Ascending aorta (tissue), 2 donors: ENCODE results near the gene TMEM134. TPM values are rescaled to one million over a fixed set of nuclear protein-coding genes. Genes with fewer than 3 reads are reported as not detected.

Source experiments
- DNase-seq, 2 donors: peaks; one replicate each; pipeline ENCODE4 v3.0.0-alpha.2; 2019; ENCODE audit warnings: low spot score in 2 of 2
- H3K27ac ChIP-seq, 2 donors: fragments of 200-600 bp; sonication (generic); one replicate each; pipeline ENCODE4 v1.5.1; 2016 to 2017; ENCODE audit warnings: mild to moderate bottlenecking in 1 of 2
- H3K27me3 ChIP-seq: fragments of 200-600 bp; sonication (generic); one replicate; pipeline ENCODE4 v1.5.1; 2017
- H3K36me3 ChIP-seq, 2 donors: fragments of 200-600 bp; sonication (generic); one replicate each; pipeline ENCODE4 v1.5.1; 2016
- H3K4me1 ChIP-seq, 2 donors: fragments of 200-600 bp; sonication (generic); one replicate each; pipeline ENCODE4 v1.5.1; 2016 to 2017; ENCODE audit warnings: mild to moderate bottlenecking in 1 of 2
- H3K4me3 ChIP-seq, 2 donors: fragments of 200-600 bp; sonication (generic); one replicate each; pipeline ENCODE4 v1.5.1; 2016 to 2017; ENCODE audit warnings: mild to moderate bottlenecking in 1 of 2
- H3K9me3 ChIP-seq, 2 donors: fragments of 200-600 bp; sonication (generic); one replicate each; pipeline ENCODE4 v1.5.1; 2016
- intact Hi-C: fragments of 100-400 bp; cut with DNase I; formaldehyde crosslinking; loops from one replicate; pipeline ENCODE4 v1.15.1; 2023
- total RNA-seq: library from RNA; depleted of rRNA; stranded (reverse); fragments of >200 nt; gene quantifications from one replicate; pipeline ENCODE4 v1.1.0, GENCODE V29; 2016
- TF ChIP-seq, protein P1 (sequence below), 3 experiments: fragments of 200-600 bp in 2 of 3; fragments of 450-650 bp in 1 of 3; sonication (generic) in 2 of 3; IDR thresholded peaks; one replicate each; pipeline ENCODE4 v1.5.1; 2016 to 2019; ENCODE audit warnings: antibody characterized with exemption in 3 of 3, mild to moderate bottlenecking in 1 of 3, moderate library complexity in 1 of 3

The TMEM134 gene
- total RNA-seq, 1 donor from 2014 or later: 189 TPM

DNA sequence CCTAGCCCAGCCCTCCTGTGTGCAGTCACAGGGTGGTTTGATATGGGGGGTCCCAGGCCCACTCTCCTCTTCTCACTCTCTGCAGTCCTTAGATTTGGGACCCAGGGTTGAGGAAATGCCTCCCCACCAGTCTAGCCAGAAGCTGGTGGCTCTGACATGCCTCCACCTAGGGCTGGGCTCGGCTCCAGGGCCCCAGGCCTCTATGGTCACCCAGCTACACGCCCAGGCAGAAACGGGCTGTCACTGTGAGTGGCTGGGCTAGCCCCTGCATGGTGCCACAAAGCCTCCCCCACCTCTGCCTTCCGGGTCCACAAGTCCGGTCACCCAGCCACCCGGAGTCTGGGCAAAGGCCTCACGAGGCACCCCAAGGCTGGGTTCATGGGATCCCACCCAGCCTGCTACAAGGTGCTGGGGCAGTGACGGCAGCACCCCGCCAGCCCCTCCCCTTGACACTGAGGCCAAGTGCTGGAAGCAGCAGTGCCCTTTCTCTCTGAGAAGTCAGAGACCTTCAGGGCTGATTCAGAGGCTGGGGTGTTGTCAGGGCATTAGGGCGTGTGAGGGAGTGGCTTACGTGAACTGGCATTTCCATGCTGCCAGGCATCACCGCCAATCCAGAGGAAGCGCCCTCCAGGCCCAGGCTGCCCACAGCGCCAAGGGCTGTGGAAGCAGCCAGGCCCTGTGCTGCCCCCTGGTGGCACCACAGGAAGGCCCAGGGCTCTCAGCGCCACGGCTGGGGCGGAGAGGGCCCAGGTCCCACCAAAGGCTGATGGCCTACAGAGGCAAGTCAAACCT is 36.8 kb upstream of the TMEM134 start:
- H3K4me3 ChIP-seq: peak overlapping the region; percentile 71 to 79
- intact Hi-C loops: loop anchor here (1.0 to 10.0 kb wide), 7 partner anchors 23 to 391 kb away; partner anchors contain the start of genes AIP, GRK2, KDM2A and POLD4
- no peaks in the 10 kb centered on the region for H3K9me3 ChIP-seq
- H3K4me1 ChIP-seq: peaks cover 16 to 27% of the 10 kb centered on the region in 2 donors
- H3K27me3 ChIP-seq: no peaks in the 10 kb centered on the region
- TF ChIP-seq, protein P1, sequence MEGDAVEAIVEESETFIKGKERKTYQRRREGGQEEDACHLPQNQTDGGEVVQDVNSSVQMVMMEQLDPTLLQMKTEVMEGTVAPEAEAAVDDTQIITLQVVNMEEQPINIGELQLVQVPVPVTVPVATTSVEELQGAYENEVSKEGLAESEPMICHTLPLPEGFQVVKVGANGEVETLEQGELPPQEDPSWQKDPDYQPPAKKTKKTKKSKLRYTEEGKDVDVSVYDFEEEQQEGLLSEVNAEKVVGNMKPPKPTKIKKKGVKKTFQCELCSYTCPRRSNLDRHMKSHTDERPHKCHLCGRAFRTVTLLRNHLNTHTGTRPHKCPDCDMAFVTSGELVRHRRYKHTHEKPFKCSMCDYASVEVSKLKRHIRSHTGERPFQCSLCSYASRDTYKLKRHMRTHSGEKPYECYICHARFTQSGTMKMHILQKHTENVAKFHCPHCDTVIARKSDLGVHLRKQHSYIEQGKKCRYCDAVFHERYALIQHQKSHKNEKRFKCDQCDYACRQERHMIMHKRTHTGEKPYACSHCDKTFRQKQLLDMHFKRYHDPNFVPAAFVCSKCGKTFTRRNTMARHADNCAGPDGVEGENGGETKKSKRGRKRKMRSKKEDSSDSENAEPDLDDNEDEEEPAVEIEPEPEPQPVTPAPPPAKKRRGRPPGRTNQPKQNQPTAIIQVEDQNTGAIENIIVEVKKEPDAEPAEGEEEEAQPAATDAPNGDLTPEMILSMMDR (IDR thresholded peaks at IDR 0.05): peak; percentile 95 to 97 (median 96)
- peak; percentile 91 to 98 for DNase-seq
- H3K27ac ChIP-seq: peak overlapping the region; percentile 95 to 96
- peaks cover 0 to 13% of the 10 kb centered on the region in 2 donors for H3K36me3 ChIP-seq

DNA sequence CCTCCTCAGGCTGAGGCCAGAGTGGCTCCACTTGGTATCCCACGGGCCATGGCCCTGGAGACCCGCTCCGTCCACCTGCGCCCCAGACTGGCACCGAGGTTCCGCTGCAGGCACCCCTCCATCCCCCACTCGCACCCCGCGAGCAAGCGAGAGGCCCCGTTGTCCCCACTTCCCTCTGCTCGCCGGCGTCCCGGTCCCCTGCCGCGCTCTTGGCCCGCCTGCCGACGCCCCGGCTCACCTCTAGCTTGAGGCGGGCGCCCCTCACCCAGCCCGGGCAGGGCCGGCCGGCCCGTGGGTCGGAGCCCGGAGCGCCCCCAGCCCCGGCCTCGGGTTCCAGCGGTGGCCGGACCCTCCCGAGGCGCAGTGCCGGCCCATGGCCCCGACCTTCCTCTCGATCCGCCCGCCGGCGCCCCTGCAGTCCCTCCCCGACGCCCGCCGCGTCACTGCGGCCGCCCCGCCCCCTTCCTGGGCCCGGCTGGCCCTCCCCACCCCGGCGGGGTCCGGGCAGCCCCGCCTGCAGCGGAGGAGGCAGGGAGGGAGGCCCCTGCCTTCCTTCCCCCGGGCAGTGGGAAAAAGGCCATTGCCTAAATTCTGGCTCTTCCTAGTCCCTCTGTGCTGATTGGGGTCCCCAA is 36.0 kb upstream of the TMEM134 start, which contains the start of gene PITPNM1:
PITPNM1 (minus strand) TSS at position 414 of the 632 bp plus-strand sequence. CDS start 1,183 bp downstream, outside the sequence.
- peak in 1 of 2 donors; percentile 89 for DNase-seq
- Histone ChIP-seq H3K4me3 (peak within 1 kb of the TSS; percentile 71 to 79), H3K27ac (peak within 1 kb of the TSS; percentile 95 to 96), H3K9me3 (no peaks in the 10 kb centered on the region), H3K27me3 (no peaks in the 10 kb centered on the region), H3K36me3 (peaks cover 0 to 14% of the 10 kb centered on the region in 2 donors), H3K4me1 (peaks cover 16 to 27% of the 10 kb centered on the region in 2 donors)
- TF ChIP-seq, protein P1 (IDR thresholded peaks at IDR 0.05): no peak
- intact Hi-C loops: loop anchor here (1.0 to 10.0 kb wide), 6 partner anchors 22 to 390 kb away; partner anchors contain the start of genes AIP, GRK2, KDM2A and POLD4

DNA sequence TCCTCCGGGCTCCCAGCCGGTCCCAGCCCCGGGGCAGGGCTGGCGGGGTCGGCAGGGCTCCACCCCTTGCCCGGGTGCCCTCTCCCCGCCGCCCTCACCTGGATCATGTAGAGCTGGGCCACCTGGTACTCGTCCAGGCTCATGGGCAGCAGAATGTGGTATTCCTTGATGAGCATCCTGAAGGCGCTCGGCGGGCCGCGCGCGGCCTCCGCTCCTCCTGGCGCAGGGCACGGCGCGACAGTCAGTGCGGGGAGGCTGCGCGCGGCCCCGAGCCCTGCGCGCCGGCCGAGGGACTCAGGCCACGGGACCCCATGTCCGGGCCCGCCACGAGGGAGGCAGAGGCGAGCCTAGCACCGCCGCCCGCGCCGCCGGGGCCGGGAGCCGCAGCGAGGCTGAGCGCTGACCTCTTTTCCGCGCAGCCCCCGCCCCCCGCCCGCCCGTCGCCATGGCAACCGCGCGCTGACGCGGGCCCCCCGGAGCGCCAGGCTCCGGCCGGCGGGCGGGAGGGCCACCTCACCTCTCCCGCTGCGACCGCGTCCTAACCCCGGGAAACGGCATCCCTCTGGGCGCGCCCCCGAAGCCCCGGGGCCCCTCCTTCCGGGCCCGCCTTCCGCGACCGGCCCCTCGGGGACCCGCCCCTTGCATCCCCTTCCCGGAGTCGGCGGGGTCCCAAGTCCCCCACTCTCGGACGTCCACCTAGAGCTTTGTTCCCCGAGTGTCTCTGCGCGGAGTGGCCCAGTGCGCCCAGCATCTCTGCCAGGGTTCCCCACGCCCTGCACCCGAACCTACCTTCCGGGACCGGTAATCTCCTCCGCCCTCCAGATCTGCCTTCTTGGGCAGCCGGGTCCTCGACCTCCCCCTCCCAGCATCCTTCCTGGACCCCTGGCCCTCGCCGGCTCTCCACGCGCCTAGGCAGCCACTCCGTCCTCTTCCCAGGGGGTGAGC is 35.2 kb upstream of the TMEM134 start:
- no peak for DNase-seq
- peak overlapping the region; percentile 71 to 79 for H3K4me3 ChIP-seq
- TF ChIP-seq, protein P1 (IDR thresholded peaks at IDR 0.05): no peak
- peaks cover 0 to 16% of the 10 kb centered on the region in 2 donors for H3K36me3 ChIP-seq
- H3K27ac ChIP-seq: peak overlapping the region; percentile 95 to 96
- H3K9me3 ChIP-seq: no peaks in the 10 kb centered on the region
- no peaks in the 10 kb centered on the region for H3K27me3 ChIP-seq
- peaks cover 16 to 27% of the 10 kb centered on the region in 2 donors for H3K4me1 ChIP-seq
- intact Hi-C loops: loop anchor here (2.0 to 10.0 kb wide), 3 partner anchors 21 to 389 kb away; partner anchors contain the start of genes AIP and KDM2A

DNA sequence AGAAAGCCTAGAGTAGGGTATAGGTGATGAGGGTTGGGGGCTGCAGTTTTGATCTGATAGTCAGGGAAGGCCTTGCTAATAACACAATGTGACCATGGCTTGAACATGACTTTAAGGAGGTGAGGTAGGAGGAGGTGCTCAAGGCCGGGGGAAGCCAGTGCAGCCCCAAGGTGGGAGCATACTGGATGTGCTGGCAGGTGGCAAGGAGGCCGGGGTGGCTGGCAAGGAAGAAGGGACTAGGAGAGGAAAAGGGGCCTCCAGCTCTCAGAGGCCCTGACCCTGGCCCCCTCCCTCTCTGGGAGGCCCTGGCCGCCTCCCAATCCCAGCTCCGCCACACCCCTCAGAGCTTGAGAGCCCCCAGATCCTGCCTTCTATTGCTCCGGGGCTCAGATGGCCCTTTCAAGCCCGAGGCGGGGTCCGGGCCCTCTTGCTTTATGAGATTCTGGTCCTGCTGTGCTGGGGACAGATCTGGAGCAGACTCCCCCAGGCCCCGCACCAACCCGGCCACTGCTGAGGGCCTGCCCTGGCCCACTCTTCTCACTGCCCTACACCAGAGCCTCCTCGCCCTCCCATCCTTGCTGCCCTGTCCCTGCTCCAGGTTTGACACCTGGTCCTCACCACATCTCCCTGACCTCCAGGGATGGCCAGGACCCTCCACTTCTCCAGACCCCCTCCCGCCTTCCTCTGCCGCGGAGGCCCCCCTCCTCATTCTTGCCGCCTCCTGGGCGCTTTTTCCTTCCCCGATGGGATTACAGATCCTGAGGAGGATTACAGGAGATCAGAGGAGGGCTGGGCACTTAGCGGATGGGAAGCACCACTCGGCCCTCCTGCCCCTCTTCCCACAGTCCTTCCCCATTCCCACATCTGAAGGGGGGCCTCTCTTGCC is 34.3 kb upstream of the TMEM134 start:
- H3K27me3 ChIP-seq: no peaks in the 10 kb centered on the region
- peak overlapping the region in 1 of 2 donors; percentile 96 for H3K27ac ChIP-seq
- DNase-seq: no peak
- peak overlapping the region; percentile 71 to 79 for H3K4me3 ChIP-seq
- peaks cover 0 to 18% of the 10 kb centered on the region in 2 donors for H3K36me3 ChIP-seq
- H3K9me3 ChIP-seq: no peaks in the 10 kb centered on the region
- TF ChIP-seq, protein P1 (IDR thresholded peaks at IDR 0.05): no peak
- peaks cover 13 to 27% of the 10 kb centered on the region in 2 donors for H3K4me1 ChIP-seq
- intact Hi-C loops: loop anchor here (2.0 to 10.0 kb wide), 3 partner anchors 21 to 389 kb away; partner anchors contain the start of genes AIP and KDM2A
